ENCODE results near the gene VWA3A. TPM values are rescaled to one million over a fixed set of nuclear protein-coding genes. Genes with fewer than 3 reads are reported as not detected.

Gene VWA3A
- total and polyA plus RNA-seq, 9 donors, result 0.15 to 46.2 (median 1.3) TPM

GRCh38 chr16:22177968-22178930 lies 85.9 kb downstream of the VWA3A start:
- TF ChIP-seq CTCF (IDR thresholded peaks at IDR 0.05) (no peak), POLR2A (IDR thresholded peaks at IDR 0.05) (no peak), EP300 (IDR thresholded peaks at IDR 0.05) (no peak)
- Histone ChIP-seq H3K4me3 (no peak overlapping the region), H3K9me3 (no peaks in the 10 kb centered on the region), H3K27ac (no peak overlapping the region), H3K36me3 (no peaks in the 10 kb centered on the region), H3K4me1 (ENCODE audit: insufficient read depth) (no peaks in the 10 kb centered on the region), H3K27me3 (no peaks in the 10 kb centered on the region)
- intact Hi-C loops (cut with DNase I), result no loop called here
- WGBS, 3 donors, result 73 to 75% (median 75%) methylated on average over 18 of the region's 18 CpGs
- no peak for DNase-seq

- no peaks in the 10 kb centered on the region for H3K4me1 ChIP-seq (ENCODE audit: insufficient read depth)
- TF ChIP-seq POLR2A (IDR thresholded peaks at IDR 0.05) (no peak), EP300 (IDR thresholded peaks at IDR 0.05) (no peak), CTCF (IDR thresholded peaks at IDR 0.05) (no peak)
- no peak for DNase-seq
- H3K27ac ChIP-seq, result no peak overlapping the region
- 78 to 85% (median 78%) methylated on average over 11 of the region's 11 CpGs for WGBS, 3 donors
- intact Hi-C loops (cut with DNase I), result loop anchor here in 1 of 4 donors (10.0 kb wide), 1 partner anchor 107 kb away; no protein-coding TSS in a partner anchor
- H3K4me3 ChIP-seq, result no peak overlapping the region
- no peaks in the 10 kb centered on the region for H3K27me3 ChIP-seq
- H3K9me3 ChIP-seq, result no peaks in the 10 kb centered on the region
- no peaks in the 10 kb centered on the region for H3K36me3 ChIP-seq
Measured at GRCh38 chr16:22181426-22181825, 89.1 kb downstream of the VWA3A start.

GRCh38 chr16:22181843-22182242 lies 89.5 kb downstream of the VWA3A start:
- Histone ChIP-seq H3K9me3 (no peaks in the 10 kb centered on the region), H3K4me1 (ENCODE audit: insufficient read depth) (no peaks in the 10 kb centered on the region), H3K4me3 (no peak overlapping the region), H3K36me3 (no peaks in the 10 kb centered on the region), H3K27ac (no peak overlapping the region), H3K27me3 (no peaks in the 10 kb centered on the region)
- TF ChIP-seq POLR2A (IDR thresholded peaks at IDR 0.05) (no peak), CTCF (IDR thresholded peaks at IDR 0.05) (no peak), EP300 (IDR thresholded peaks at IDR 0.05) (no peak)
- intact Hi-C loops (cut with DNase I), result loop anchor here in 1 of 4 donors (10.0 kb wide), 1 partner anchor 107 kb away; no protein-coding TSS in a partner anchor
- DNase-seq, result no peak
- WGBS, 3 donors, result 72 to 83% (median 72%) methylated on average over 7 of the region's 7 CpGs

- Histone ChIP-seq H3K27me3 (no peaks in the 10 kb centered on the region), H3K4me1 (ENCODE audit: insufficient read depth) (no peaks in the 10 kb centered on the region), H3K36me3 (no peaks in the 10 kb centered on the region), H3K4me3 (no peak overlapping the region), H3K9me3 (no peaks in the 10 kb centered on the region), H3K27ac (no peak overlapping the region)
- TF ChIP-seq EP300 (IDR thresholded peaks at IDR 0.05), result no peak
- TF ChIP-seq POLR2A (IDR thresholded peaks at IDR 0.05), result no peak
- no peak for DNase-seq
- WGBS, 3 donors, result 85 to 88% (median 86%) methylated on average over 5 of the region's 5 CpGs
- intact Hi-C loops (cut with DNase I), result loop anchor here in 1 of 4 donors (10.0 kb wide), 1 partner anchor 109 kb away; no protein-coding TSS in a partner anchor
Measured at GRCh38 chr16:22183335-22183734, 91.0 kb downstream of the VWA3A start.
